Cardiac muscle cell (in vitro differentiated cells and primary cell): ENCODE results near the gene DEPDC4. TPM values are rescaled to one million over a fixed set of nuclear protein-coding genes. Genes with fewer than 3 reads are reported as not detected.

Experiments used
- DNase-seq, 2 donors: peaks; one replicate each; pipeline versions ENCODE4 v3.0.0 to v3.0.0-alpha.2; 2010 to 2017; ENCODE audit warnings: low read depth in 1 of 2, low spot score in 1 of 2
- H3K27ac ChIP-seq: fragments of 200-600 bp; sonication (generic); 2 replicates; pipeline ENCODE4 v1.5.1; 2016
- H3K27me3 ChIP-seq: fragments of 200-600 bp; sonication (generic); 2 replicates; pipeline ENCODE4 v1.6.0; 2016; ENCODE audit warnings: control low read depth
- H3K36me3 ChIP-seq: fragments of 200-600 bp; sonication (generic); 2 replicates; pipeline ENCODE4 v1.5.1; 2016; ENCODE audit warnings: control low read depth
- H3K4me1 ChIP-seq: fragments of 200-600 bp; sonication (generic); 2 replicates; pipeline ENCODE4 v1.8.1; 2017; ENCODE audit warnings: low read depth, mild to moderate bottlenecking, mixed run types
- H3K4me3 ChIP-seq: fragments of 200-600 bp; sonication (generic); 2 replicates; pipeline ENCODE4 v1.5.1; 2016; ENCODE audit warnings: mild to moderate bottlenecking
- H3K9me3 ChIP-seq: fragments of 200-600 bp; sonication (generic); 2 replicates; pipeline ENCODE4 v1.5.1; 2017; ENCODE audit warnings: low read depth, mild to moderate bottlenecking, control low read depth
- polyA plus RNA-seq: library from polyadenylated mRNA; unstranded; fragments of >200 nt; fragmentation: Nextera tagmentation; extraction: Ambion mirVana; gene quantifications from 2 replicates; pipeline ENCODE4 v1.2.1, GENCODE V29; 2016
- total RNA-seq: library from RNA; depleted of rRNA; stranded (reverse); fragments of >200 nt; gene quantifications from 2 replicates; pipeline ENCODE4 v1.2.3, GENCODE V29; 2016
- TF ChIP-seq, protein P1 (sequence below): IDR thresholded peaks from 2 replicates; pipeline ENCODE4 v1.5.1; 2012; ENCODE audit warnings: low read depth, mild to moderate bottlenecking, low read length

Gene DEPDC4
- total and polyA plus RNA-seq, 2 experiments from 2014 or later, result 1.5 to 5.4 TPM

DNA sequence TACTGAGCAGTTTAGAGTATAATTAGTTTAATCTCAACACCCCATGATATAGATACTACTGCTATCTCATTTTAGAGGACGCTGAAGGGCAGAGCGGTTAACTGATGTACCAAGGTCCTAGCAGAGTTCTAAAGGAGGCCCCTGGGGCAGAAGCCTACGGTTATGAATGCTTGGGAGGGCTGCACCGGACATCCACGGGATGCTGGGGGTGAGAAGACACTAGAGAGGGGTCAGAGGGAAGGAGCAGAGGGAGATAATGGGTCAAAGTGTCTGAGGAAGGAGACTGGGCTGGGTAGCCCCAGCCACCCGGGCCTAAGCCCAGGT, 67.9 kb downstream of the DEPDC4 start:
- peak overlapping the region; percentile 77 for H3K4me3 ChIP-seq
- no peak for DNase-seq
- no peaks in the 10 kb centered on the region for H3K36me3 ChIP-seq
- TF ChIP-seq, protein P1, sequence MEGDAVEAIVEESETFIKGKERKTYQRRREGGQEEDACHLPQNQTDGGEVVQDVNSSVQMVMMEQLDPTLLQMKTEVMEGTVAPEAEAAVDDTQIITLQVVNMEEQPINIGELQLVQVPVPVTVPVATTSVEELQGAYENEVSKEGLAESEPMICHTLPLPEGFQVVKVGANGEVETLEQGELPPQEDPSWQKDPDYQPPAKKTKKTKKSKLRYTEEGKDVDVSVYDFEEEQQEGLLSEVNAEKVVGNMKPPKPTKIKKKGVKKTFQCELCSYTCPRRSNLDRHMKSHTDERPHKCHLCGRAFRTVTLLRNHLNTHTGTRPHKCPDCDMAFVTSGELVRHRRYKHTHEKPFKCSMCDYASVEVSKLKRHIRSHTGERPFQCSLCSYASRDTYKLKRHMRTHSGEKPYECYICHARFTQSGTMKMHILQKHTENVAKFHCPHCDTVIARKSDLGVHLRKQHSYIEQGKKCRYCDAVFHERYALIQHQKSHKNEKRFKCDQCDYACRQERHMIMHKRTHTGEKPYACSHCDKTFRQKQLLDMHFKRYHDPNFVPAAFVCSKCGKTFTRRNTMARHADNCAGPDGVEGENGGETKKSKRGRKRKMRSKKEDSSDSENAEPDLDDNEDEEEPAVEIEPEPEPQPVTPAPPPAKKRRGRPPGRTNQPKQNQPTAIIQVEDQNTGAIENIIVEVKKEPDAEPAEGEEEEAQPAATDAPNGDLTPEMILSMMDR, result no peak
- H3K4me1 ChIP-seq, result no peaks in the 10 kb centered on the region
- no peaks in the 10 kb centered on the region for H3K27me3 ChIP-seq
- H3K9me3 ChIP-seq, result no peaks in the 10 kb centered on the region
- no peak overlapping the region for H3K27ac ChIP-seq

DNA sequence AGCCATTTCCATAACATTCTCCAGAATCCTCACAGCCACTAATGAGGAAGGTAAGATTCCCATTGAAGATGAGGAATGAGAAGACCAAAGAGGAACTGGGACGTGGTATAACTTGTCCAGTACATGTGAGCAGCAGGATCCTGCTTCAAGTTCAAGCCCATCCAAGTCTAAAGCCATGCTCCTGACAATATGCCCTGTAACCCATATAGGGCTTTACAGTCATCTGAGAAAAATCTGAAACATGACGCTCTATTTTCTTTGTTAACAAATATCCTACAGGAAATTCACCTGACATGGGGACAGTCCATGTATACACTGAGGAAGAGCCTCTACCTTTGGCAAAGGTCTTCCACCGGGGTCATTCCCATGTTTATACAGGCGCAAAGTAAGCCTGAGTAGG, 69.4 kb downstream of the DEPDC4 start:
- no peak overlapping the region for H3K27ac ChIP-seq
- DNase-seq, result no peak

DNA sequence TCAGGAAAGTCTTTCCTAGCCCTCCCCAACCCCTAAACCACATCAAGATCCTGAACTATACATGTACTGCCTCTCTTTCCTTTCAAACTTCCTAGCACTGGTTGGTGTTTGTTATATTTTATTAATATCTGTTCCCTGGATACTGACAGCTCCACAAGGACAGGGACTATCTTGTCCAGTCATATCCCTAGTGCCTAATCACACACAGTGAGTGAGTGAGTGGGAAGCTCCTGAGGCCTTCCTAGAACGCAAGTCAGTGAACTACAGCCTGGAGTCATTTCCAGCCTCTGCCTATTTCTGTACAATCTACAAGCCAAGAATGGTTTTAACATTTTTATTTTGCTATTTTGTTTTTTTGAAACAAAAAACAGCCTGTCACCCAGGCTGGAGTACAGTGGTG, 73.8 kb downstream of the DEPDC4 start:
- H3K27me3 ChIP-seq, result no peaks in the 10 kb centered on the region
- no peak for DNase-seq
- no peak overlapping the region for H3K27ac ChIP-seq
- no peaks in the 10 kb centered on the region for H3K4me1 ChIP-seq
- TF ChIP-seq, protein P1, result no peak
- H3K9me3 ChIP-seq, result no peaks in the 10 kb centered on the region
- no peaks in the 10 kb centered on the region for H3K36me3 ChIP-seq
- no peak overlapping the region for H3K4me3 ChIP-seq

More for the DNA sequence above, 69.4 kb downstream of the DEPDC4 start:
- TF ChIP-seq, protein P1, result no peak
- Histone ChIP-seq H3K36me3 (no peaks in the 10 kb centered on the region), H3K27me3 (no peaks in the 10 kb centered on the region), H3K4me1 (no peaks in the 10 kb centered on the region), H3K4me3 (no peak overlapping the region), H3K9me3 (no peaks in the 10 kb centered on the region)

Other genes starting within 250 kb of the DEPDC4 start
- 13.9 and 21.9 TPM in 2 replicates for gene BLTP3B, start 124.2 kb downstream of the DEPDC4 start, total RNA-seq
- 14.1 and 20.9 TPM in 2 replicates for gene BLTP3B, start 124.2 kb downstream of the DEPDC4 start, polyA plus RNA-seq
- gene ACTR6, start 66.3 kb downstream of the DEPDC4 start, total RNA-seq, result 10.1 and 15.8 TPM in 2 replicates
- gene ACTR6, start 66.3 kb downstream of the DEPDC4 start, polyA plus RNA-seq, result 28.0 and 32.9 TPM in 2 replicates
- 34.5 and 60.7 TPM in 2 replicates for gene SCYL2, start 98 bp upstream of the DEPDC4 start, total RNA-seq
- 26.7 and 31.5 TPM in 2 replicates for gene SCYL2, start 98 bp upstream of the DEPDC4 start, polyA plus RNA-seq
- gene SLC17A8, start 90.0 kb upstream of the DEPDC4 start, total RNA-seq, result not detected in 2 replicates
- gene SLC17A8, start 90.0 kb upstream of the DEPDC4 start, polyA plus RNA-seq, result not detected in 2 replicates
- not detected in 2 replicates for gene NR1H4, start 206.8 kb upstream of the DEPDC4 start, total RNA-seq
- not detected in 2 replicates for gene NR1H4, start 206.8 kb upstream of the DEPDC4 start, polyA plus RNA-seq